PC-9 (cell line): ENCODE measurements around the gene PSMC3IP. TPM values are rescaled to one million over a fixed set of nuclear protein-coding genes. Genes with fewer than 3 reads are reported as not detected.

ENCODE experiments used
- BruUV-seq: library from RNA; stranded (reverse); fragments of 400-500 nt; replicated peaks from 2 replicates; lab custom pipeline; 2021; lab: Mats Ljungman, UMichigan
- CTCF ChIA-PET: fragments of 300-600 bp; sonication (Branson Sonifier 250); formaldehyde crosslinking; loops from one replicate; lab custom pipeline; 2022; ENCODE audit warnings: antibody characterized with exemption; lab: Charles Lee
- POLR2A ChIA-PET: fragments of 300-600 bp; sonication (Branson Sonifier 250); formaldehyde crosslinking; loops from one replicate; lab custom pipeline; 2022; ENCODE audit warnings: antibody characterized with exemption; ENCODE audit not compliant: unreplicated experiment; lab: Charles Lee
- DNase-seq, 2 experiments: peaks; one replicate each; pipeline versions ENCODE4 v3.0.0 to v3.0.0-alpha.2; 2015 to 2022; ENCODE audit warnings: mixed read lengths in 1 of 2
- H2AFZ ChIP-seq: fragments of 200-600 bp; sonication (generic); 2 replicates; pipeline ENCODE4 v1.8.1; 2017; ENCODE audit warnings: antibody characterized with exemption
- H3F3A ChIP-seq: fragments of 200-600 bp; sonication (generic); 2 replicates; pipeline ENCODE4 v1.8.1; 2017; ENCODE audit warnings: antibody characterized with exemption, mild to moderate bottlenecking, low read depth; ENCODE audit not compliant: insufficient read depth
- H3K27ac ChIP-seq: fragments of 200-600 bp; sonication (generic); 2 replicates; pipeline ENCODE4 v1.6.1; 2016; ENCODE audit warnings: mixed run types
- H3K27me3 ChIP-seq: fragments of 200-600 bp; sonication (generic); 2 replicates; pipeline ENCODE4 v1.6.1; 2016; ENCODE audit warnings: low read depth, mixed run types; ENCODE audit not compliant: insufficient read depth
- H3K36me3 ChIP-seq: fragments of 200-600 bp; sonication (generic); 2 replicates; pipeline ENCODE4 v1.6.1; 2016; ENCODE audit warnings: low read depth, mixed run types
- H3K4me1 ChIP-seq: fragments of 200-600 bp; sonication (generic); replicated peaks from 2 replicates; pipeline ENCODE4 v1.6.1; 2016; ENCODE audit warnings: mixed run types; ENCODE audit not compliant: insufficient read depth
- H3K4me2 ChIP-seq: fragments of 200-600 bp; sonication (generic); 2 replicates; pipeline ENCODE4 v1.6.1; 2017; ENCODE audit warnings: mixed run types
- H3K4me3 ChIP-seq: fragments of 200-600 bp; sonication (generic); 2 replicates; pipeline ENCODE4 v1.6.1; 2016; ENCODE audit warnings: mixed run types
- H3K79me2 ChIP-seq: fragments of 200-600 bp; sonication (generic); 2 replicates; pipeline ENCODE4 v1.6.1; 2017; ENCODE audit warnings: low read depth, mixed run types
- H3K9me2 ChIP-seq: fragments of 200-600 bp; sonication (generic); 2 replicates; pipeline ENCODE4 v1.8.1; 2017; ENCODE audit warnings: mild to moderate bottlenecking; ENCODE audit not compliant: insufficient read depth
- H3K9me3 ChIP-seq: fragments of 200-600 bp; sonication (generic); 2 replicates; pipeline ENCODE4 v1.8.1; 2016; ENCODE audit warnings: low read depth; ENCODE audit not compliant: insufficient read depth
- H4K20me1 ChIP-seq: fragments of 200-600 bp; sonication (generic); 2 replicates; pipeline ENCODE4 v1.8.1; 2017; ENCODE audit not compliant: insufficient read depth
- EZH2 ChIP-seq: fragments of 200-600 bp; sonication (generic); IDR thresholded peaks from 2 replicates; pipeline ENCODE4 v1.8.0; 2017; ENCODE audit warnings: antibody characterized with exemption, low read depth
- intact Hi-C: fragments of 100-400 bp; cut with micrococcal nuclease; formaldehyde crosslinking; loops from one replicate; pipeline ENCODE4 v1.10.0; 2022; ENCODE audit not compliant: unreplicated experiment
- total RNA-seq: library from RNA; stranded (reverse); gene quantifications from 2 replicates; pipeline ENCODE4 v1.2.3, GENCODE V29; 2021
- TF ChIP-seq, protein P1 (sequence below): fragments of 200-600 bp; sonication (generic); conservative IDR thresholded peaks from 2 replicates; pipeline ENCODE4 v1.6.1; 2017; ENCODE audit warnings: mixed run types, antibody characterized with exemption, mild to moderate bottlenecking, moderate library complexity

The PSMC3IP gene
- total RNA-seq, 1 experiment from 2014 or later, result 13.4 TPM

DNA sequence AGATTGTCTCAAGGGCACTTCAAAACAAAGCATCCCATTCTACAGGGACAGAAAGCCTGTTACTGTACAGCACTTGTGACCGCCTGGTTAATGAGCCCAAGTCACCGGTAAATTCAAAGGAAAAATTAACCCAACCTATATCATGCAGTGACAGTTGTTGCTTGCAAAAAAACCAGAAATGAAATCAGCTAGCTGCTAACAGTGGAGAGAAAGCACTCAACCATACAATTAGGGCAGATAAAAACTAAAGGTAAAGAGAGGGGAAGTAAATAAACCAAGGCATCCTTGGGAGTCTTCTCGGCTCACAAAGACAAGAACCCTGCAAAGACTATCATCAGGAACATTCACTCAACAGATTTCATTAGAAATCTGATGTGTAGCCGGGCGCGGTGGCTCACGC, 25.8 kb upstream of the PSMC3IP start:
- peaks cover 18% of the 10 kb centered on the region for H4K20me1 ChIP-seq
- peaks cover 6% of the 10 kb centered on the region; the same call in 1 of the 2 replicates for H3F3A ChIP-seq
- intact Hi-C loops, result no loop called here
- H3K27me3 ChIP-seq, result no peaks in the 10 kb centered on the region
- H3K27ac ChIP-seq, result no peak overlapping the region
- peaks cover 71% of the 10 kb centered on the region for H3K79me2 ChIP-seq
- no peak overlapping the region for H3K4me3 ChIP-seq
- H3K36me3 ChIP-seq, result peaks cover 5% of the 10 kb centered on the region; the same call in 1 of the 2 replicates
- ChIA-PET POLR2A (no interaction called here), CTCF (no interaction called here)
- H3K9me2 ChIP-seq, result no peaks in the 10 kb centered on the region
- peaks cover 13% of the 10 kb centered on the region for H3K4me1 ChIP-seq
- no peaks in the 10 kb centered on the region for H3K9me3 ChIP-seq
- H3K4me2 ChIP-seq, result no peak overlapping the region
- no peak for DNase-seq
- H2AFZ ChIP-seq, result no peak overlapping the region
- no peak for TF ChIP-seq EZH2
- TF ChIP-seq, protein P1, sequence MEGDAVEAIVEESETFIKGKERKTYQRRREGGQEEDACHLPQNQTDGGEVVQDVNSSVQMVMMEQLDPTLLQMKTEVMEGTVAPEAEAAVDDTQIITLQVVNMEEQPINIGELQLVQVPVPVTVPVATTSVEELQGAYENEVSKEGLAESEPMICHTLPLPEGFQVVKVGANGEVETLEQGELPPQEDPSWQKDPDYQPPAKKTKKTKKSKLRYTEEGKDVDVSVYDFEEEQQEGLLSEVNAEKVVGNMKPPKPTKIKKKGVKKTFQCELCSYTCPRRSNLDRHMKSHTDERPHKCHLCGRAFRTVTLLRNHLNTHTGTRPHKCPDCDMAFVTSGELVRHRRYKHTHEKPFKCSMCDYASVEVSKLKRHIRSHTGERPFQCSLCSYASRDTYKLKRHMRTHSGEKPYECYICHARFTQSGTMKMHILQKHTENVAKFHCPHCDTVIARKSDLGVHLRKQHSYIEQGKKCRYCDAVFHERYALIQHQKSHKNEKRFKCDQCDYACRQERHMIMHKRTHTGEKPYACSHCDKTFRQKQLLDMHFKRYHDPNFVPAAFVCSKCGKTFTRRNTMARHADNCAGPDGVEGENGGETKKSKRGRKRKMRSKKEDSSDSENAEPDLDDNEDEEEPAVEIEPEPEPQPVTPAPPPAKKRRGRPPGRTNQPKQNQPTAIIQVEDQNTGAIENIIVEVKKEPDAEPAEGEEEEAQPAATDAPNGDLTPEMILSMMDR, result no peak
- no TSS peak for BruUV-seq

DNA sequence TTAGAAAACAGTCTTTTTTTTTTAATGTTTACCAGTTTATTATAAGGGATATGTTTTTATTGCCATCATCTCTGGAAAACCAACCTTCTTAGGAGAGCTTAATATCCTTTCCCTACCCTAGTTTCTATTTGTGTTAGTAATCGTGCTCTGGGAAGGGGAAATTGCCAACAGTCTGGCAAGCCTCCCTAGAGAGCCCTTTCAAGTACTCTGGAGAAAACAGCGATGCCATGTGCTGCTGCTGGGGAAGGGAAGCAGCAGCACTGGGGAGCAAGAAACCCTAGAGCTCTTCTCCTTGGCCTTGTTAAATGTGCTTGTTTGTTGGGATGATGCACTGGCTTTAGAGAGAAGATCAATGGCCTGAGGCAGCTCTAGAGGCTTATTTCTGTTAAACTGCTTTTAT, 21.4 kb upstream of the PSMC3IP start:
- no TSS peak for BruUV-seq
- H2AFZ ChIP-seq, result no peak overlapping the region
- no peaks in the 10 kb centered on the region for H3K4me1 ChIP-seq
- CTCF ChIA-PET, result interaction anchor here (0.6 kb wide), 1 partner anchor 29 kb away, joined by 3 read pairs; no protein-coding TSS in a partner anchor
- H3K9me2 ChIP-seq, result no peaks in the 10 kb centered on the region
- TF ChIP-seq, protein P1, result no peak
- no peak for TF ChIP-seq EZH2
- POLR2A ChIA-PET, result interaction anchor here (0.7 kb wide), 1 partner anchor 62 kb away, joined by 7 read pairs; no protein-coding TSS in a partner anchor
- H3K36me3 ChIP-seq, result peaks cover 5% of the 10 kb centered on the region; the same call in 1 of the 2 replicates
- no peaks in the 10 kb centered on the region for H3K27me3 ChIP-seq
- peaks cover 3% of the 10 kb centered on the region; the same call in 1 of the 2 replicates for H3F3A ChIP-seq
- H3K27ac ChIP-seq, result no peak overlapping the region
- no peak overlapping the region for H3K4me2 ChIP-seq
- no peak for DNase-seq
- intact Hi-C loops, result no loop called here
- peaks cover 27% of the 10 kb centered on the region for H3K79me2 ChIP-seq
- no peaks in the 10 kb centered on the region for H3K9me3 ChIP-seq
- peaks cover 14% of the 10 kb centered on the region for H4K20me1 ChIP-seq
- H3K4me3 ChIP-seq, result no peak overlapping the region

DNA sequence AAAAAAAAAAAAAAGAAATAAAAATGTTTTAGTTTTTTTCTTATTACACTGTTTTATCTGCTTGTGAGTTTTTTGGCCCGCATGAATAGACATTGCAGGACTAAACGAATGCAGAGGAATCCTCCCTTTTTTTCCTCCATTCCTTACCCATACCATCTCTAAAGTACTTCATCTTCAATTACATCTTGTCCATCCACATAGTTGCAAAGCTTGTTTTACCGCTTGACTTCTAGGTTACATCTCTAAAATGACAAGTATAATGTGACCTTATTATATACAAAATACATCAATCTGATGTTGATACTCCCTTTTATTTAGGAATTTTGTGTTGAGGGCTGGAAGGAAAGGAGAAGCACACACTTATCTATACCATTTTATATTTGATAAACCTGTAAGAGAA, 18.9 kb upstream of the PSMC3IP start:
- Histone ChIP-seq H4K20me1 (no peaks in the 10 kb centered on the region; the same call in 1 of the 2 replicates), H3K4me2 (no peak overlapping the region), H3K36me3 (peaks cover 5% of the 10 kb centered on the region; the same call in 1 of the 2 replicates), H3K79me2 (0 out of 2 replicates have a peak, but pooled peaks cover 9% of the 10 kb centered on the region), H2AFZ (no peak overlapping the region), H3K9me2 (no peaks in the 10 kb centered on the region), H3K27ac (no peak overlapping the region), H3K4me1 (no peaks in the 10 kb centered on the region), H3F3A (peaks cover 3% of the 10 kb centered on the region), H3K4me3 (no peak overlapping the region), H3K9me3 (no peaks in the 10 kb centered on the region), H3K27me3 (no peaks in the 10 kb centered on the region)
- no TSS peak for BruUV-seq
- DNase-seq, result no peak
- TF ChIP-seq EZH2, result no peak
- TF ChIP-seq, protein P1, result no peak
- intact Hi-C loops, result no loop called here
- POLR2A ChIA-PET, result no interaction called here
- CTCF ChIA-PET, result no interaction called here
